DND-41 (cell line): ENCODE results near the gene BCR.

Experiments
- EZH2 ChIP-seq: IDR thresholded peaks from 3 replicates; pipeline ENCODE4 v1.6.1; 2012; ENCODE audit warnings: borderline replicate concordance, low read depth, mild to moderate bottlenecking, moderate library complexity, low read length, inconsistent platforms; ENCODE audit not compliant: severe bottlenecking
- TF ChIP-seq, protein P1 (sequence below): IDR thresholded peaks from 2 replicates; pipeline ENCODE4 v1.5.1; 2012; ENCODE audit warnings: borderline replicate concordance, low read length, moderate library complexity, mild to moderate bottlenecking; ENCODE audit not compliant: poor library complexity, severe bottlenecking; ENCODE audit errors: extremely low read depth

DNA sequence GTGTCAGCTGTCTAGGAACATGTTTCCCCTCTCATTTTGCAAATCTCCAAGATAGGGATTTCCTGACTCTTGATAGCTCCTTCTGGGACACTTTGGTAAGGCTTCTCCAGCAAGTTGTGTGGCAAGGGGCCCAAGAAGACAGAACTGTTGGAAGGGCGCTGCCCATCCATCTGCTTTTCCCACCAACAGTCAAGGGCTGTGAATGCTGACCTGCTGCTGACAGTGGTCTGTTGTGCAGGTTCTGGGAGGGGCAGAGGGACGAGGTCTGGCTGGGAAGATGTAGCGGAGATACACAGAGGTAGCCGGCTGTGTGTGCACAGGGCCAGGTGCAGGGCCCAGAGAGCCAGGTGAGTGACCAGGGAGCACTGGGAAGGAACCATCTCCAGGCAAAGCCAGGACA is 12.2 kb downstream of the BCR start:
- no peak for TF ChIP-seq EZH2
- TF ChIP-seq, protein P1, sequence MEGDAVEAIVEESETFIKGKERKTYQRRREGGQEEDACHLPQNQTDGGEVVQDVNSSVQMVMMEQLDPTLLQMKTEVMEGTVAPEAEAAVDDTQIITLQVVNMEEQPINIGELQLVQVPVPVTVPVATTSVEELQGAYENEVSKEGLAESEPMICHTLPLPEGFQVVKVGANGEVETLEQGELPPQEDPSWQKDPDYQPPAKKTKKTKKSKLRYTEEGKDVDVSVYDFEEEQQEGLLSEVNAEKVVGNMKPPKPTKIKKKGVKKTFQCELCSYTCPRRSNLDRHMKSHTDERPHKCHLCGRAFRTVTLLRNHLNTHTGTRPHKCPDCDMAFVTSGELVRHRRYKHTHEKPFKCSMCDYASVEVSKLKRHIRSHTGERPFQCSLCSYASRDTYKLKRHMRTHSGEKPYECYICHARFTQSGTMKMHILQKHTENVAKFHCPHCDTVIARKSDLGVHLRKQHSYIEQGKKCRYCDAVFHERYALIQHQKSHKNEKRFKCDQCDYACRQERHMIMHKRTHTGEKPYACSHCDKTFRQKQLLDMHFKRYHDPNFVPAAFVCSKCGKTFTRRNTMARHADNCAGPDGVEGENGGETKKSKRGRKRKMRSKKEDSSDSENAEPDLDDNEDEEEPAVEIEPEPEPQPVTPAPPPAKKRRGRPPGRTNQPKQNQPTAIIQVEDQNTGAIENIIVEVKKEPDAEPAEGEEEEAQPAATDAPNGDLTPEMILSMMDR, result no peak
